Thyroid gland (tissue), 4 donors: ENCODE results near the gene TTC39A. TPM values are rescaled to one million over a fixed set of nuclear protein-coding genes. Genes with fewer than 3 reads are reported as not detected.

Experiments used
- DNase-seq, 2 donors: peaks; one replicate each; pipeline ENCODE4 v3.0.0-alpha.2; 2019
- H3K27ac ChIP-seq, 3 donors: fragments of 200-600 bp; sonication (generic); 1 replicate in 2 of 3; 2 replicates in 1 of 3; pipeline ENCODE4 v1.5.1; 2016 to 2019; ENCODE audit warnings: mild to moderate bottlenecking in 1 of 3, moderate library complexity in 1 of 3
- H3K27me3 ChIP-seq: fragments of 200-600 bp; sonication (generic); one replicate; pipeline ENCODE4 v1.5.1; 2019
- H3K36me3 ChIP-seq, 2 donors: fragments of 200-600 bp; sonication (generic); one replicate each; pipeline ENCODE4 v1.5.1; 2016 to 2019
- H3K4me1 ChIP-seq, 2 donors: fragments of 200-600 bp; sonication (generic); one replicate each; pipeline ENCODE4 v1.5.1; 2017 to 2019
- H3K4me3 ChIP-seq, 3 donors: fragments of 200-600 bp; sonication (generic); replicated peaks in 1 of 3; 1 replicate in 2 of 3; 2 replicates in 1 of 3; pipeline ENCODE4 v1.5.1; 2016; ENCODE audit warnings: mild to moderate bottlenecking in 1 of 3
- H3K9me3 ChIP-seq: fragments of 200-600 bp; sonication (generic); one replicate; pipeline ENCODE4 v1.5.1; 2017
- POLR2A ChIP-seq, 2 donors: fragments of 450-650 bp; IDR thresholded peaks; one replicate each; pipeline ENCODE4 v1.6.1; 2017; ENCODE audit warnings: antibody characterized with exemption in 2 of 2, mild to moderate bottlenecking in 2 of 2, moderate library complexity in 1 of 2
- WGBS, 2 donors: methylation state at CpG; one replicate each; pipeline ENCODE4 v1.1.5; 2017; 5-methylcytosine and 5-hydroxymethylcytosine counted together
- intact Hi-C: fragments of 100-400 bp; cut with DNase I; formaldehyde crosslinking; loops from one replicate; pipeline ENCODE4 v1.15.1; 2023
- total RNA-seq, 4 donors: library from RNA; depleted of rRNA; stranded (reverse); fragments of >200 nt; gene quantifications; one replicate each; pipeline ENCODE4 v1.2.3, GENCODE V29; 2016
- TF ChIP-seq, protein P1 (sequence below), 6 experiments: fragments of 200-600 bp in 3 of 6; fragments of 450-650 bp in 3 of 6; sonication (generic) in 3 of 6; IDR thresholded peaks; one replicate each; pipeline ENCODE4 v1.5.1; 2016 to 2019; ENCODE audit warnings: antibody characterized with exemption in 6 of 6, mild to moderate bottlenecking in 2 of 6, inconsistent platforms in 1 of 6, moderate library complexity in 1 of 6

The TTC39A gene
- total RNA-seq = 10 to 100 TPM; 13.6 to 56.0 (median 33.5) TPM

DNA sequence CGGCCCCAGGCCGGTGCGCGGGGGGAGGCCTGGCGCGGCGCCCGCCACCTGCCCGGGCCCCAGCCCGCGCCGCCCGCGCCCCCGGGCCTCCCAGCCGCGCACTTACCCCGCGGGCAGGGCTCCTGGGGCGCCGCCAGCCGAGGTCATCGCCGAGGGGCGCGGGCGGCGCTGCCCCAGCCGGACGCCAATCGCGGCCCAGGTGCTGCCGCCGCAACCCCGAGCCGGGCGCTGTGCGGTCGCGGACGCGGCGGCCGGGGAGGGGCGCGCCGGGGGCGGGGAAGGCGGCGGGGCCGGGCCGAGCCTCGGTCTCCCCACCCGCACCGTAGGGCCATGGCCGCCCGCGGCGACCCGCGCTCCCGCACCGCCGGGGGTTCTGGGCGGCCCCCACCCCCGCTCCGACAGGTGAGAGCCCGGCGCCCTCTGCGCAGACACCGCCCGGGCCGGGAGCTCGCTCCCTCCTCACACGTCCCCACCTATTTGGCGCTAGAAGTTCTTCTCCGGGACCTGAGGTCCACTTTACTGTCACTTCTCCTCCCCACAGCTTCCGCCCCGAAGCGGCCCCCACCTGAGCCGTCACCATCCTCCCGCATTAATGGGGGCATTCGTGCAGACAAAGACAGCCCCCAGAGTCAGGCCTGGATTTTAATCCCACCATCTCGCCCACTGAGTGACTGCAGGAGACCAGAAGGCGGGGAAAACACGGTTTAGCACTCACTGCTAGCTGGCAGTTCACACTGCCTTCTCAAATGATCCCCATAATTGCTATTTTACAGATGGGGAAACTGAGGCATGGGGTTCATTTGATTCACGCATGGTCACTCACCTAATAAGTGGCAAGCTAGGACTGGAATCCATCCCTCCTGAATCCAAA is at the start of gene TTC39A:
TTC39A (minus strand) TSS at position 232 of the 871 bp plus-strand sequence; CDS start at position 147, 85 bp downstream.
- peak in 1 of 2 donors; percentile 23 for TF ChIP-seq POLR2A (IDR thresholded peaks at IDR 0.05)
- TF ChIP-seq, protein P1, sequence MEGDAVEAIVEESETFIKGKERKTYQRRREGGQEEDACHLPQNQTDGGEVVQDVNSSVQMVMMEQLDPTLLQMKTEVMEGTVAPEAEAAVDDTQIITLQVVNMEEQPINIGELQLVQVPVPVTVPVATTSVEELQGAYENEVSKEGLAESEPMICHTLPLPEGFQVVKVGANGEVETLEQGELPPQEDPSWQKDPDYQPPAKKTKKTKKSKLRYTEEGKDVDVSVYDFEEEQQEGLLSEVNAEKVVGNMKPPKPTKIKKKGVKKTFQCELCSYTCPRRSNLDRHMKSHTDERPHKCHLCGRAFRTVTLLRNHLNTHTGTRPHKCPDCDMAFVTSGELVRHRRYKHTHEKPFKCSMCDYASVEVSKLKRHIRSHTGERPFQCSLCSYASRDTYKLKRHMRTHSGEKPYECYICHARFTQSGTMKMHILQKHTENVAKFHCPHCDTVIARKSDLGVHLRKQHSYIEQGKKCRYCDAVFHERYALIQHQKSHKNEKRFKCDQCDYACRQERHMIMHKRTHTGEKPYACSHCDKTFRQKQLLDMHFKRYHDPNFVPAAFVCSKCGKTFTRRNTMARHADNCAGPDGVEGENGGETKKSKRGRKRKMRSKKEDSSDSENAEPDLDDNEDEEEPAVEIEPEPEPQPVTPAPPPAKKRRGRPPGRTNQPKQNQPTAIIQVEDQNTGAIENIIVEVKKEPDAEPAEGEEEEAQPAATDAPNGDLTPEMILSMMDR (IDR thresholded peaks at IDR 0.05) = no peak
- peak within 1 kb of the TSS; percentile 37 to 72 (median 67) for H3K27ac ChIP-seq

DNA sequence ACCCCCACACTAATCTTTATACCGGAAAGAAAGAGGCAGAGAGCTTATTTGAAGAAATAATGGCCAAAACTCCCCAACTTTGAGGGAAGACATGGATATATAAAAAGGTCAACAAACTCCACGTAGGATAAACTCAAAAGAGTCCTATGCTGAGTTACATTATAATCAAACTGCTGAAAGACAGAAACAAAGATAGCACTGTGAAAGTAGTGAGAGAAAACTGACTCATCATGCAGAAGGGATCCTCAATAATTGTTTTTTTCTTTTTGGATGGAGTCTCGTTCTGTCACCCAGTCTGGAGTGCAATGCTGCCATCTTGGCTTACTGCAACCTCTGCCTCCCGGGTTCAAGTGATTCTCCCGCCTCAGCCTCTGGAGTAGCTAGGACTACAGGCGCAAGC is 48.5 kb upstream of the TTC39A start:
- Histone ChIP-seq H3K4me3 (no peak overlapping the region), H3K4me1 (no peaks in the 10 kb centered on the region), H3K9me3 (no peaks in the 10 kb centered on the region), H3K27ac (no peak overlapping the region), H3K36me3 (peaks cover 6 to 17% of the 10 kb centered on the region in 2 donors), H3K27me3 (no peaks in the 10 kb centered on the region)
- intact Hi-C loops = no loop called here
- no peak for DNase-seq
- TF ChIP-seq POLR2A (IDR thresholded peaks at IDR 0.05) = no peak
- TF ChIP-seq, protein P1 (IDR thresholded peaks at IDR 0.05) = no peak
- 97 to 98% methylated on average over 6 of the region's 6 CpGs for WGBS, 2 donors

More for the DNA sequence above, at the start of gene TTC39A:
- H3K27me3 ChIP-seq = no peaks in the 10 kb centered on the region
- peak; percentile 32 to 44 for DNase-seq
- WGBS, 2 donors = 11 to 22% methylated on average over 11 to 22 of the region's 87 CpGs
- intact Hi-C loops = no loop called here
- H3K4me3 ChIP-seq = peak within 1 kb of the TSS; percentile 3 to 44 (median 27)
- H3K4me1 ChIP-seq = peaks cover 17 to 19% of the 10 kb centered on the region in 2 donors
- H3K9me3 ChIP-seq = no peaks in the 10 kb centered on the region
- no peaks in the 10 kb centered on the region for H3K36me3 ChIP-seq

DNA sequence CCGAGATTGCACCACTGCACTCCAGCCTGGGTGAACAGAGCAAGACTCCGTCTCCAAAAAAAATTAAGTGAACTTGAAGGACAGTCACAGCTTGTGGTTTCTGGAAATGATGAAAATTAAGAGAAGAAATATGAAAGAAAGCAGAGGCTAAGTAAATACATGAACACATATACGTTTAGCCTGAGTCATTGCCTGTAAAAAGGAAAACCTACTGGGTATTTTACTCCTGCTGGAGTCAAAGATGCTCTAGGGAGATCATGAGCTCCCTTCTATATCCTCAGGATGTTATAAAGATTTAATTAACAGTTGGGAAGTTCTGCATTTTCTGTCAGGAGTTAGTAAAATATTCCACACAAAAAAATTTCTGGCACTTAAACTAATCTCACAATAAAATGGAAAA is 43.5 kb upstream of the TTC39A start:
- intact Hi-C loops = no loop called here
- H3K27me3 ChIP-seq = no peaks in the 10 kb centered on the region
- no peak for DNase-seq
- no peaks in the 10 kb centered on the region for H3K9me3 ChIP-seq
- peaks cover 6 to 8% of the 10 kb centered on the region in 2 donors for H3K36me3 ChIP-seq
- no peak overlapping the region for H3K4me3 ChIP-seq
- H3K27ac ChIP-seq = no peak overlapping the region
- TF ChIP-seq, protein P1 (IDR thresholded peaks at IDR 0.05) = no peak
- TF ChIP-seq POLR2A (IDR thresholded peaks at IDR 0.05) = no peak
- H3K4me1 ChIP-seq = no peaks in the 10 kb centered on the region
- 95 to 96% methylated on average over 3 of the region's 3 CpGs for WGBS, 2 donors

DNA sequence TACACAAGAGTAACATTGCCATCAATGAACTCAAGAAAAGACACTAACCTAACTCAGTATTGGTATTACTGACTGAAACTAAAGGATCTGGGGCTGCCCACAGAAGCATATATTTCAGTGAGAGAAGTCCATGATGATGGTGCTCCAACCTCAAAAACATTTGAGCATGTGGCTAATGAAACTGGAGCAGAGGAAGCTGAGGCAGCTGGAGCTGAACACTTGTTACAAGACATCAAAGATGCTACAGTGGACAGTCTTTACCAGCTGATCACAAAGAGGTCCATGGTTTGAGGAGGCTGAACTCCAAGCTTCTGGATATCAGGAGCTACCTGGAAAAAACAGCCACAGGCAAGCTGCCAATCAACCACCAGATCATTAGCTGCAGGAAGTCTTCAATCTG is 42.2 kb upstream of the TTC39A start:
- H3K27ac ChIP-seq = no peak overlapping the region
- H3K4me3 ChIP-seq = no peak overlapping the region
- DNase-seq = no peak
- intact Hi-C loops = no loop called here
- H3K27me3 ChIP-seq = no peaks in the 10 kb centered on the region
- no peaks in the 10 kb centered on the region for H3K9me3 ChIP-seq
- TF ChIP-seq, protein P1 (IDR thresholded peaks at IDR 0.05) = no peak
- no peak for TF ChIP-seq POLR2A (IDR thresholded peaks at IDR 0.05)
- no peaks in the 10 kb centered on the region for H3K4me1 ChIP-seq
- peaks cover 6 to 7% of the 10 kb centered on the region in 2 donors for H3K36me3 ChIP-seq

DNA sequence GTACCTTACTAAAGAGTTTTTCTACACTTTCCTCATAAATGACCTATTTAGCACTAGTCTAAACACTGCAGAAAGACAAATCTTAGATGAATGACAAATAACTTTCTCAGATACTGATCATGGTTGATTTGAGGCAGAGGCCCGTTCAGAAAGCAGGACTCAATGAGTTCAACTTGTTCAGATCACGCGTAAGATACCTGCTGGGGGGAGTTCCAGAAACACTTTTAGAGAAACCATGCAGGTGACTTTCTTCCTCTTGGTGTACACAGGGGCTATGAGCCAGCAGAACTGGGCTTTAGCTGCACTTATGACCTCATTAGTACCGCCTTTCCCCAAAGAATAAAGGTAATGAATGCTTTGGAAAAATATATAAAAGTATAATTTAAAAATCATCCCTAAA is 38.8 kb upstream of the TTC39A start:
- H3K9me3 ChIP-seq = no peaks in the 10 kb centered on the region
- H3K4me3 ChIP-seq = no peak overlapping the region
- WGBS, 2 donors = 81 to 84% methylated on average over 4 of the region's 4 CpGs
- no peaks in the 10 kb centered on the region for H3K27me3 ChIP-seq
- intact Hi-C loops = no loop called here
- no peak overlapping the region for H3K27ac ChIP-seq
- TF ChIP-seq POLR2A (IDR thresholded peaks at IDR 0.05) = no peak
- TF ChIP-seq, protein P1 (IDR thresholded peaks at IDR 0.05) = no peak
- no peaks in the 10 kb centered on the region for H3K4me1 ChIP-seq
- no peak for DNase-seq
- peaks cover 4 to 12% of the 10 kb centered on the region in 2 donors for H3K36me3 ChIP-seq
